Erythroblast (primary cell): Measurements from ENCODE around the gene PGAP1.
"Not testable (repeated sequence)": the region's sequence is repeated elsewhere in the genome, so short reads cannot be mapped to it uniquely, and the experiment has no call there.

ENCODE experiments used
- DNase-seq, 2 experiments: peaks; one replicate each; lab custom pipeline; 2025; lab: John Stamatoyannopoulos, UW
- GATA1 ChIP-seq: IDR thresholded peaks from 2 replicates; pipeline ENCODE4 v1.6.1; 2011; ENCODE audit warnings: low read depth, mild to moderate bottlenecking, control low read depth, low read length, moderate library complexity
- POLR2A ChIP-seq: IDR thresholded peaks from 2 replicates; pipeline ENCODE4 v1.6.1; 2011; ENCODE audit warnings: mild to moderate bottlenecking, low read length

Gene PGAP1

DNA sequence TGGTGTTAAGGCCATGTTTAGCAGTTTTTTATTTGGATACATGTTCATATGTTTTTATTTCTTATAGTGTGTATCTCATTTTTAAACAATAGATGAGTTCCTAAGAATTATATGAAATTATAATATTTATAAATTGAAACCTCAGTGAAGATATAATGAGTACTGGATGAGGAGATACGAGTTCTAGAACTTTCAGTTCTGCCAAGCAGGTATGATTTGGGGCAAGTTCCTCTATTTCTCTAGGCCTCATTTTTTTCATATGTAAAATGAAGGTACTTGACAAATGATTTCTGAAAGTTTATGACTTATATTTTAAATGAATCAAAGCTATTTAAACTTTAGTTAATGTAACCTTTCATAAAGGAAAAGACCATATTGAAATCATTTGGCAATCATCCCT lies 8.2 kb upstream of the PGAP1 start:
- DNase-seq = no peak
- TF ChIP-seq GATA1 (no peak), POLR2A (no peak)

GRCh38 chr2:196931555-196931954 lies 5.0 kb upstream of the PGAP1 start:
- no peak for DNase-seq
- TF ChIP-seq POLR2A = no peak
- no peak for TF ChIP-seq GATA1

DNA sequence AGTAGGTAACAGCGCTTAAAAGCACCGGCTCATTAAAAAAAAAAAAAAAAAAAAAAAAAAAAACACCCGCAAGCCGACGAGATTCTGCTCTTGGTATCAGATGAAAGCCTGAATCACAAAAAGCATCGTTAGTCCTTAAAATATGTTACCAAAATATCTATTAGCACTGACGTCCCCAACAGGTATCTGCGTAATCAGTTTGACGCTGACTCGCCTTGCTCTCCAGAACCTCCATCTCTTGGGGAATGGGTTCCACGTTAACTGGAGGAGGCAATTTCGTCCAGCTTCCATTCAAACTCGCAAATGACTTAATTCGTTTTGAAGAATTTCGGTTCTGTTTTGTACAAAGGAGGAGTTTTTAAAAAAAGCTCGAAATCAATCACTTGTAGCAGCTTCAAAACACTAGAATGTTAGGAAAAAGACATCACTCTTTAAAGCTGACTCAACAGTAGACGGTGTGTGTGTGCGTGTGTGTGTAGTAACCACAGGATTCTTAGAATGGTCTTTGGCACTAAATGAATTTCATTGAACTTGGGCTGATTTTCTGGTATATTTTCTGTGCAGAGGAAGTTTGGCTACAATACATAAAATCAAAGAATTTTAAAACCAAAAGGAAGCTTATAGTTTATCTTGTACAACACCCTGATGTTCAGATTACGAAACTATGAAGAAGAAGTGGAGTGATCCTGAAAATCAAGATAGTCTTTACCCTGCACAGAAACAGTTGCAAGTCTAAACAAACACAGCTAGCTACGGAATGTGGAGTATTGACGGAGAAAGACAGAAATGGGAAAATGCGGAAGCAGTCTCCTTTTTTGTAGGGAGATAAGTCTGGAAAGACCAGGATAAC lies 1.1 kb upstream of the PGAP1 start:
- peak; percentile 29 to 40 for DNase-seq
- no peak for TF ChIP-seq GATA1
- TF ChIP-seq POLR2A = no peak

GRCh38 chr2:196925768-196926561 lies 542 bp downstream of the PGAP1 start:
- TF ChIP-seq POLR2A = no peak
- TF ChIP-seq GATA1 = no peak
- DNase-seq = peak in 1 of 2 experiments; percentile 33

- TF ChIP-seq GATA1 (no peak), POLR2A (no peak)
- DNase-seq = no peak
Observed at GRCh38 chr2:196925051-196925767, 1.3 kb downstream of the PGAP1 start.

- DNase-seq = no peak
- no peak for TF ChIP-seq GATA1
Observed at GRCh38 chr2:196924051-196924450, 2.5 kb downstream of the PGAP1 start.

DNA sequence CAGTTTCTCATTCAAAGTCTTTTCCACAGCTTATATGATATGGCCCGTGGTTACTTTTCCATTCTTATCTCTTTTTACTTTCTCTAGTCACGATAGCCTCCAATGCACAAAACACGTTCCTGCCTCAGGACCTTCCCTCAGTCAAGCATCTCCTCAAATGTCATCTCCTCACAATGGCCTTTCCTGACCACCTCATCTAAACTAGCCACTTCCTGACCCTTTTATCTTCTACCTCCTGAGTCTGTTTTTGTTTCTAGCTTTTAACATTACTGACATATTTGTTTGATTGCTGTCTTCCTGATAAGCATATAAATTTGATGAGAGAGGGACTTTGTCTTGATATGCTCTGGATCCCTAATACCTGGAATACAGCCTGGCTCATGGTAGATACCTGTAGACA lies 7.6 kb downstream of the PGAP1 start:
- no peak for DNase-seq
- TF ChIP-seq POLR2A (no peak), GATA1 (no peak)

DNA sequence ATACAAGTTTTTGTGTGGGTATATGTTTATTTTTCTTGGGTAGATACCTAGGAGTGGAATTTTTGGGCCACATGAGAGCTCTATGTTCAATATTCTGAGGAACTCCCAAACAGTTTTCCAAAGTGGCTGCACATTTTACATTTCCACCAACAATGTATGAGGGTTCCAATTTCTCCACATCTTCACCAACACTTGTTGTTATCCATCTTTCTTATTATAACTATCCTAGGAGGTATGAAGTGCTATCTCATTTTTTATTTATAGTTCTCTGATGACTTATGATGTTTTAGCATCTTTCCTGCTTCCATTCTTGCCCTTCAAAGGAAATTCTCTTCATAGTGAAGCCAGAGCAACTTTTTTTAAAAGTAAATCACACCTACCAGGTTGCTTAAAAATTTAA lies 8.7 kb downstream of the PGAP1 start:
- DNase-seq = no peak
- TF ChIP-seq POLR2A (no peak), GATA1 (no peak)

DNA sequence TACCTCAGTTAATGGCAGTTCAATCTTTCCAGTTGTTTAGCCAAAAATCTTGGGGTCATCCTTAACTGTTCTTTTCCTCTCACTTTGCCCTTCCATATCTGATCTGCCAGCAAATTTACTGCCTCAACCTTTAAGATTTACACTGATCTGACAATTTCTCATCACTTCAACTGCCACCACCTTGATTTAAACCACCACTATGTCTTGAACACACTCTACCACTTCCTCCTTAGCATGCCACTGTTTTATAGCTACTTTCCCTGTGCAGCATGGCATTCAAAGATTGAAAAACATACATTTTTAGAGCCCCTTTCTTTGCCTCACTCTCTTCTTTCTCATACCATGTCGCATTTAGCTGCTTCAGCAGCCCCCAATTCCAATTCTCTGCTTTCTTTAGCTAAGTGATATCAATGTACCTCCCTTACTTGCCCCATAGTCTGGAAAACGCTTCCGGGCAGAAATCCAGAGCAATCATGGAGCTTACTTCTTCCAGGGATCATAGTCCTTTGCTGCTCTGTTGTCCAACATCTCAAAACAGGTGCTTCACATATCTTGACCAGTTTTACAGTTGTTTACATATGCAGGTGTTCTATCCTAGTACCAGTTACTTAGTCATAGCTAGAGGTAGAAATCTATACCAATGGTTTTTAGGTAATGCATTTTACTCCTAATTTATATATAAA lies 10.9 kb downstream of the PGAP1 start:
- no peak for TF ChIP-seq GATA1
- TF ChIP-seq POLR2A = no peak
- no peak for DNase-seq

DNA sequence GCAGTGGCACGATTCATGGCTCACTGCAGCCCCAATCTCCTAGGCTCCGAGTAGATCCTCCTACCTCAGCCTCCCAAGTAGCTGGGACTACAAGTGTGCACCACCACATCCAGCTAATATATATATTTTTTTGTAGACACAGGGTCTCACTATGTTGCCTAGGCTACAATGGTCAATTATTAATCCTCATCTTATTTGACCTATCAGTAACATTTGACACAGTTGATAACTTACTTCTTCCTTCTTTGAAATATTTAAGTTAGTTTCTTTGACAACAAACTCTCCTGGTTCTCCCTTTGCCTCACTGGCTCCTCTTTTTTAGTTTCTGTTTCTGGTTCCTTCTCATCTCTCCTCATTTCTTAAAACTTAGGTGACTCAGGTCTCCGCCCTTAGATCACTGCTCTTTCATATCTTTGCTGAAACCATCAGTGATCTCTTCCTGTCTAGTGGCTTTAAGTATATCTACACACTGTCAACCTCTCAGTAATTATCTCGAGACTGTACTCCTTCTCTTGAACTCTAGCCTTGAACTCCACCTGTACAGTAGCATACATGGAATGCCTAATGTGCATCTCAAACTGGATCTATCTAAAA lies 11.5 kb downstream of the PGAP1 start:
- TF ChIP-seq GATA1 (no peak), POLR2A (no peak)
- no peak for DNase-seq

GRCh38 chr2:196913691-196914090 lies 12.8 kb downstream of the PGAP1 start:
- no peak for TF ChIP-seq POLR2A
- no peak for TF ChIP-seq GATA1
- DNase-seq = no peak

- not testable (repeated sequence) for DNase-seq
Observed at GRCh38 chr2:196905365-196905764, 21.1 kb downstream of the PGAP1 start.

- TF ChIP-seq POLR2A (no peak), GATA1 (no peak)
- DNase-seq = no peak
Observed at GRCh38 chr2:196902828-196903227, 23.7 kb downstream of the PGAP1 start.
